ENCODE results near the gene CLEC7A. TPM values are rescaled to one million over a fixed set of nuclear protein-coding genes. Genes with fewer than 3 reads are reported as not detected.

The CLEC7A gene
- total RNA-seq, 2 donors from 2014 or later: not detected

DNA sequence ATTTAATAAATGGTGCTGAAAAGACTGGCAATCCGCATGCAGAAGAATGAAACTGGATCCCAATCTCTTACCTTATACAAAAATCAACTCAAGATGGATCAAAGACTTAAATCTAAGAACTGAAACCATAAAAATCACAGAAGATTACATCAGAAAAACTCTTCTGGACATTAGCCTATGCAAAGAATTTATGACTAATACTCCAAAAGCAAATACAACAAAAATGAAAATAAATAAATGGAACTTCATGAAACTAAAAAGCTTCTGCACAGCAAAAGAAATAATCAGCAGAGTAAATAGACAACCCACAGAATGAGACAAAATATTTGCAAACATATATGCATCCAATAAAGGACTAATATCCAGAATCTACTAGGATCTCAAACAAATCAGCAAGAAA is 16.9 kb downstream of the CLEC7A start:
- Histone ChIP-seq H3K36me3 (ENCODE audit: control insufficient read depth, insufficient read depth, low read length) (no peaks in the 10 kb centered on the region), H3K4me3 (ENCODE audit: low read length) (no peak overlapping the region), H3K9me3 (ENCODE audit: control insufficient read depth, low read length) (no peaks in the 10 kb centered on the region), H3K27ac (ENCODE audit: low read depth, low read length) (no peak overlapping the region), H3K4me1 (ENCODE audit: control insufficient read depth, insufficient read depth, low read length) (no peaks in the 10 kb centered on the region), H3K9ac (ENCODE audit: extremely low read depth, low read length, poor library complexity, severe bottlenecking) (no peak overlapping the region), H3K27me3 (ENCODE audit: control insufficient read depth, insufficient read depth, low read length, poor library complexity, severe bottlenecking) (no peaks in the 10 kb centered on the region)
- no peak for DNase-seq
- no peak for TF ChIP-seq CTCF (conservative IDR thresholded peaks at IDR 0.05)
- H3K4me3 Mint-ChIP-seq: no peak overlapping the region
- H3K9me3 Mint-ChIP-seq: peaks cover 20% of the 10 kb centered on the region
- H3K4me1 Mint-ChIP-seq: no peaks in the 10 kb centered on the region
- H3K36me3 Mint-ChIP-seq (ENCODE audit: low read depth): no peaks in the 10 kb centered on the region
- WGBS, 2 experiments (ENCODE audit: insufficient coverage in 1 of 2, insufficient read length in 1 of 2): 89 to 96% methylated on average over 1 of the region's 1 CpG
- no peaks in the 10 kb centered on the region for H3K27me3 Mint-ChIP-seq (ENCODE audit: insufficient read depth)
- H3K27ac Mint-ChIP-seq: no peak overlapping the region

DNA sequence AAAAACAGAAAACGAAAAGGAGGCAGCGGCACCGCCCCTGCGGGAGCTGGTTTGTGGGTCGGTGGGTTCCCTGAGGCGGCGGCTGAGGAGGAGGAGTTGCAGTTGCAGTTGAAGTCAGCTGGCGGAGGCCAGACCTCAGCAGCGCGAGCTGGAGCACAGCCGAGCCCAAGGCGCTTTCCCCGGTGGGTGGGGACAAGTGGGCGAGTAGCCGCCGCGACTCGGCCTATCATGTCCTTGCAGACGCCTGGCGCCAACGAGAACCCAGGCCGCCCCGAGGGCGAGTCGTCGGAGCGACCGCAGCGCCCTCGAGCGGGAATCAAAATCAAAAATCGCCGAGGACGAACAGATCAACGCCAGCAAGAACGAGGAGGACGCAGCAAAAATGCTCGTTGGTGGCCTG is 18.5 kb downstream of the CLEC7A start:
- WGBS, 2 experiments (ENCODE audit: insufficient coverage in 1 of 2, insufficient read length in 1 of 2): 94 to 96% methylated on average over 31 to 38 of the region's 38 CpGs
- no peak for TF ChIP-seq CTCF (conservative IDR thresholded peaks at IDR 0.05)

GRCh38 chr12:10110256-10110844 is 19.6 kb downstream of the CLEC7A start:
- WGBS, 2 experiments (ENCODE audit: insufficient coverage in 1 of 2, insufficient read length in 1 of 2): 80 to 85% methylated on average over 1 to 2 of the region's 2 CpGs
- H3K4me3 ChIP-seq (ENCODE audit: low read length): no peak overlapping the region
- no peaks in the 10 kb centered on the region for H3K4me1 ChIP-seq (ENCODE audit: control insufficient read depth, insufficient read depth, low read length)
- Mint-ChIP-seq H3K27ac (no peak overlapping the region), H3K9me3 (peaks cover 26% of the 10 kb centered on the region), H3K27me3 (ENCODE audit: insufficient read depth) (peaks cover 4% of the 10 kb centered on the region), H3K4me3 (no peak overlapping the region), H3K36me3 (ENCODE audit: low read depth) (no peaks in the 10 kb centered on the region), H3K4me1 (no peaks in the 10 kb centered on the region)
- no peaks in the 10 kb centered on the region for H3K36me3 ChIP-seq (ENCODE audit: control insufficient read depth, insufficient read depth, low read length)
- no peak for TF ChIP-seq CTCF (conservative IDR thresholded peaks at IDR 0.05)
- DNase-seq: no peak
- H3K27ac ChIP-seq (ENCODE audit: low read depth, low read length): no peak overlapping the region
- H3K9ac ChIP-seq (ENCODE audit: extremely low read depth, low read length, poor library complexity, severe bottlenecking): no peak overlapping the region
- no peaks in the 10 kb centered on the region for H3K9me3 ChIP-seq (ENCODE audit: control insufficient read depth, low read length)
- no peaks in the 10 kb centered on the region for H3K27me3 ChIP-seq (ENCODE audit: control insufficient read depth, insufficient read depth, low read length, poor library complexity, severe bottlenecking)

More for the DNA sequence above, 18.5 kb downstream of the CLEC7A start:
- Mint-ChIP-seq H3K4me3 (no peak overlapping the region), H3K27ac (no peak overlapping the region), H3K9me3 (peaks cover 26% of the 10 kb centered on the region), H3K36me3 (ENCODE audit: low read depth) (no peaks in the 10 kb centered on the region), H3K4me1 (no peaks in the 10 kb centered on the region), H3K27me3 (ENCODE audit: insufficient read depth) (no peaks in the 10 kb centered on the region)
- no peaks in the 10 kb centered on the region for H3K27me3 ChIP-seq (ENCODE audit: control insufficient read depth, insufficient read depth, low read length, poor library complexity, severe bottlenecking)
- H3K9me3 ChIP-seq (ENCODE audit: control insufficient read depth, low read length): no peaks in the 10 kb centered on the region
- no peaks in the 10 kb centered on the region for H3K4me1 ChIP-seq (ENCODE audit: control insufficient read depth, insufficient read depth, low read length)
- no peak for DNase-seq
- H3K4me3 ChIP-seq (ENCODE audit: low read length): no peak overlapping the region
- H3K27ac ChIP-seq (ENCODE audit: low read depth, low read length): no peak overlapping the region
- no peaks in the 10 kb centered on the region for H3K36me3 ChIP-seq (ENCODE audit: control insufficient read depth, insufficient read depth, low read length)
- H3K9ac ChIP-seq (ENCODE audit: extremely low read depth, low read length, poor library complexity, severe bottlenecking): no peak overlapping the region

Data from endodermal cell (in vitro differentiated cells).